WI38 (cell line): Measurements from ENCODE around the gene AP3B2.

Source experiments
- H3K4me3 ChIP-seq: 2 replicates; pipeline ENCODE4 v1.5.1; 2011; ENCODE audit warnings: low read depth, mild to moderate bottlenecking, control low read depth, low read length
- CTCF ChIP-seq: IDR thresholded peaks from 2 replicates; pipeline ENCODE4 v1.5.1; 2012; ENCODE audit warnings: low read depth, mild to moderate bottlenecking, control low read depth, low read length

The AP3B2 gene

GRCh38 chr15:82624438-82624837 is 85.2 kb downstream of the AP3B2 start:
- no peak for TF ChIP-seq CTCF
- no peak overlapping the region for H3K4me3 ChIP-seq

GRCh38 chr15:82624008-82624407 is 85.7 kb downstream of the AP3B2 start:
- no peak overlapping the region for H3K4me3 ChIP-seq
- TF ChIP-seq CTCF = no peak

- H3K4me3 ChIP-seq = no peak overlapping the region
- TF ChIP-seq CTCF = no peak
Measured at GRCh38 chr15:82621970-82622369, 87.7 kb downstream of the AP3B2 start.

- no peak overlapping the region for H3K4me3 ChIP-seq
- no peak for TF ChIP-seq CTCF
Measured at GRCh38 chr15:82613747-82614146, 95.9 kb downstream of the AP3B2 start.

- no peak for TF ChIP-seq CTCF
- no peak overlapping the region for H3K4me3 ChIP-seq
Measured at GRCh38 chr15:82611348-82611747, 98.3 kb downstream of the AP3B2 start.
